PC-3 (cell line): ENCODE data around the gene ZCCHC3.
"Not testable (repeated sequence)": the region's sequence is repeated elsewhere in the genome, so short reads cannot be mapped to it uniquely, and the experiment has no call there.

Source experiments
- CTCF ChIP-seq: fragments of 300-600 bp; sonication (generic); conservative IDR thresholded peaks from 2 replicates; pipeline ENCODE4 v1.5.1; 2017; ENCODE audit warnings: antibody characterized with exemption, low read depth, mild to moderate bottlenecking, low read length
- EZH2 ChIP-seq: fragments of 300-600 bp; sonication (generic); IDR thresholded peaks from one replicate; pipeline ENCODE4 v1.6.1; 2017; ENCODE audit warnings: antibody characterized with exemption, mild to moderate bottlenecking, low read length; ENCODE audit not compliant: unreplicated experiment
- EZH2phosphoT487 ChIP-seq: fragments of 300-600 bp; sonication (generic); IDR thresholded peaks from 2 replicates; pipeline ENCODE4 v1.6.1; 2018; ENCODE audit warnings: mild to moderate bottlenecking, antibody characterized with exemption, low read length, borderline replicate concordance

GRCh38 chr20:336040-336439 is 38.7 kb downstream of the ZCCHC3 start:
- TF ChIP-seq CTCF, EZH2, EZH2phosphoT487: not testable (repeated sequence)
